K562 (cell line): Measurements from ENCODE around the gene S100P. TPM values are rescaled to one million over a fixed set of nuclear protein-coding genes. Genes with fewer than 3 reads are reported as not detected.

Source experiments
- CREB3 ChIP-seq: fragments of 450-650 bp; conservative IDR thresholded peaks from 2 replicates; pipeline ENCODE4 v1.6.1; 2016; ENCODE audit warnings: missing genetic modification characterization, low read depth, mild to moderate bottlenecking, missing compliant biosample characterization, moderate library complexity
- DLX4 ChIP-seq: fragments of 250-450 bp; sonication (Bioruptor Pico); IDR thresholded peaks from 2 replicates; pipeline ENCODE4 v1.6.1; 2021; ENCODE audit warnings: mild to moderate bottlenecking
- GTF2A2 ChIP-seq: IDR thresholded peaks from 2 replicates; pipeline ENCODE4 v1.6.1; 2016; ENCODE audit warnings: mild to moderate bottlenecking, missing genetic modification characterization, missing compliant biosample characterization
- KLF1 ChIP-seq: fragments of 450-650 bp; IDR thresholded peaks from 2 replicates; pipeline ENCODE4 v1.6.1; 2016; ENCODE audit warnings: missing genetic modification characterization, missing compliant biosample characterization
- MNT ChIP-seq, 2 experiments: fragments of 450-650 bp; conservative IDR thresholded peaks; 2 replicates each; pipeline ENCODE4 v1.6.1; 2017; ENCODE audit warnings: mild to moderate bottlenecking in 2 of 2, moderate library complexity in 2 of 2
- NR2C2 ChIP-seq, 2 experiments: fragments of 200-800 bp in 1 of 2; sonication (Bioruptor generic) in 1 of 2; sonication (generic) in 1 of 2; formaldehyde crosslinking in 1 of 2; IDR thresholded peaks; 2 replicates each; pipeline versions ENCODE4 v1.6.1 to v1.8.0; 2016 to 2022; ENCODE audit warnings: mild to moderate bottlenecking in 1 of 2, missing compliant biosample characterization in 1 of 2, missing genetic modification characterization in 1 of 2, missing genetic modification reagents in 1 of 2
- PPARD ChIP-seq: fragments of 250-450 bp; sonication (Bioruptor Pico); IDR thresholded peaks from 2 replicates; pipeline ENCODE4 v1.8.0; 2022; ENCODE audit warnings: inconsistent platforms, mild to moderate bottlenecking, moderate library complexity
- RNF2 ChIP-seq: sonication (generic); IDR thresholded peaks from 2 replicates; pipeline ENCODE4 v1.6.1; 2016
- SIX5 ChIP-seq, 2 experiments: IDR thresholded peaks; 2 replicates each; pipeline ENCODE4 v1.6.1; 2011; ENCODE audit warnings: low read length in 2 of 2, borderline replicate concordance in 1 of 2, low read depth in 1 of 2, mild to moderate bottlenecking in 1 of 2, moderate library complexity in 1 of 2; ENCODE audit not compliant: insufficient read depth in 1 of 2
- TGIF2 ChIP-seq: sonication (generic); formaldehyde crosslinking; IDR thresholded peaks from 2 replicates; pipeline ENCODE4 v1.8.1; 2022; ENCODE audit warnings: mild to moderate bottlenecking, missing genetic modification reagents, moderate library complexity
- TRIM25 ChIP-seq: fragments of 450-650 bp; IDR thresholded peaks from 2 replicates; pipeline ENCODE4 v1.7.0; 2016; ENCODE audit warnings: borderline replicate concordance
- YY1 ChIP-seq, 3 experiments: IDR thresholded peaks; 2 replicates each; pipeline ENCODE4 v1.6.1; 2011; ENCODE audit warnings: low read length in 2 of 3, mild to moderate bottlenecking in 2 of 3, moderate library complexity in 2 of 3, borderline replicate concordance in 1 of 3, control low read depth in 1 of 3, low read depth in 1 of 3; ENCODE audit not compliant: insufficient read depth in 3 of 3, insufficient replicate concordance in 2 of 3, control insufficient read depth in 1 of 3, insufficient read length in 1 of 3; ENCODE audit errors: extremely low read depth in 1 of 3
- ZBTB5 ChIP-seq: fragments of 450-650 bp; IDR thresholded peaks from 2 replicates; pipeline ENCODE4 v1.6.1; 2017; ENCODE audit warnings: antibody characterized with exemption
- ZBTB7A ChIP-seq: IDR thresholded peaks from 2 replicates; pipeline ENCODE4 v1.6.1; 2011; ENCODE audit warnings: low read depth, mild to moderate bottlenecking, low read length, moderate library complexity, borderline replicate concordance; ENCODE audit not compliant: control insufficient read depth
- ZEB2 ChIP-seq: fragments of 450-650 bp; IDR thresholded peaks from 2 replicates; pipeline ENCODE4 v1.6.1; 2016
- ZFX ChIP-seq: sonication (generic); formaldehyde crosslinking; IDR thresholded peaks from 2 replicates; pipeline ENCODE4 v1.8.0; 2022; ENCODE audit warnings: mild to moderate bottlenecking, missing genetic modification reagents, moderate library complexity
- ZNF134 ChIP-seq: fragments of 250-450 bp; sonication (Bioruptor Pico); conservative IDR thresholded peaks from 2 replicates; pipeline ENCODE4 v1.4.0; 2020
- ZNF146 ChIP-seq: IDR thresholded peaks from one replicate; pipeline ENCODE4 v1.6.1; 2018; ENCODE audit warnings: missing compliant biosample characterization; ENCODE audit not compliant: unreplicated experiment
- polyA plus RNA-seq, 8 experiments: library from polyadenylated mRNA; depleted of rRNA in 4 of 8; stranded (reverse) in 5 of 8; unstranded in 3 of 8; fragments of >200 nt; fragmentation: Nextera tagmentation in 2 of 8; fragmentation: Illumina TruSeq in 1 of 8; extraction: Ambion mirVana in 2 of 8; extraction: Trizol in 1 of 8; gene quantifications; 2 replicates each; pipeline versions ENCODE4 v1.2.1 to v1.2.3, GENCODE V29; 2011 to 2014; ENCODE audit warnings: inconsistent platforms in 1 of 8, missing spikeins in 1 of 8
- total RNA-seq, 7 experiments: library from RNA; depleted of rRNA in 6 of 7; stranded (reverse); fragments of >200 nt in 6 of 7; fragmentation: Illumina TruSeq in 2 of 7; extraction: Trizol in 2 of 7; gene quantifications; 2 replicates each; pipeline versions ENCODE4 v1.2.1 to v1.2.3, GENCODE V29; 2011 to 2021; ENCODE audit warnings: low replicate concordance in 1 of 7

Gene S100P
- total and polyA plus RNA-seq, 9 of the 15 experiments (the other 6 are each of a cell fraction or from before 2014, with no cell fraction given), result 4.1 to 23.8 (median 7.5) TPM

GRCh38 chr4:6693231-6694176 is at the start of gene S100P (continued):
- TF ChIP-seq TRIM25 (no peak), RNF2 (no peak), KLF1 (tag) (peak; percentile 97), MNT (conservative IDR thresholded peaks at IDR 0.05) (no peak), SIX5 (IDR thresholded peaks at IDR 0.05; ENCODE audit: borderline replicate concordance in 1 of 2, insufficient read depth in 1 of 2, low read depth in 1 of 2, low read length in 2 of 2) (no peak), CREB3 (tag) (no peak), ZNF134 (CRISPR knock-in tag) (no peak), DLX4 (no peak), ZBTB5 (no peak), PPARD (CRISPR knock-in tag) (no peak), ZFX (CRISPR knock-in tag) (peak; percentile 6; the same call in 1 of the 2 replicates), GTF2A2 (tag) (no peak), TGIF2 (CRISPR knock-in tag) (no peak), ZNF146 (CRISPR knock-in tag) (no peak), YY1 (IDR thresholded peaks at IDR 0.05; ENCODE audit: borderline replicate concordance in 1 of 3, control insufficient read depth in 1 of 3, extremely low read depth in 1 of 3, insufficient read depth in 3 of 3, insufficient read length in 1 of 3, insufficient replicate concordance in 2 of 3, low read depth in 1 of 3, low read length in 2 of 3) (no peak), ZBTB7A (no peak), ZEB2 (no peak), NR2C2 (CRISPR knock-in tag; IDR thresholded peaks at IDR 0.05) (no peak), NR2C2 (tag; IDR thresholded peaks at IDR 0.05) (peak; percentile 36; the same call in 1 of the 2 replicates)
